ENCODE results near the gene B3GAT3. TPM values are rescaled to one million over a fixed set of nuclear protein-coding genes. Genes with fewer than 3 reads are reported as not detected.
"Not testable (repeated sequence)": the region's sequence is repeated elsewhere in the genome, so short reads cannot be mapped to it uniquely, and the experiment has no call there.

Gene B3GAT3
- total and polyA plus RNA-seq, 8 donors = 5.2 to 50.8 (median 19.7) TPM

DNA sequence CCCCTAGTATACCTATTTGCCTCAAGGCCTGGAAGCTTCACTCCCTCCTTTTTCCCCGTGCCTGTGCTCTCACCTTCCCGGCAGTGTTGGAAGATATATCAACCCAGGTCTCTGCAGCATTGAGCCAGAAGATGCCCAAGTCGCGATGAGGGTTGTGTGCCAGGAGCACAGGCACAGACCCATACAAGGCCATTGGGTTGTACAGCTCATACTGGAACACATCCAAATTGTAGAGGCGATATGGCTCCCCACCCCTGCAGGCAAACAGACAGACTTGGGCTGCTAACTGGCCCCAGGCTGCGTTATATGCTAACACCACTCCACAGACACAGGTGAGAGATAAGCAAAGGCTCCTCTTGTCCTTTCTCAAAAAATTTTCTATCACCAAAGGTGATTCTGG is 10.7 kb upstream of the B3GAT3 start:
- no peaks in the 10 kb centered on the region for H3K9me3 ChIP-seq
- H3K36me3 ChIP-seq = peaks cover 74 to 100% (median 100%) of the 10 kb centered on the region in 4 donors
- peaks cover 6 to 12% (median 10%) of the 10 kb centered on the region in 4 donors for H3K4me1 ChIP-seq
- H3K27me3 ChIP-seq = no peaks in the 10 kb centered on the region
- intact Hi-C loops (cut with DNase I; ENCODE audit: low total_unique reads) = no loop called here
- DNase-seq = no peak
- TF ChIP-seq POLR2A (IDR thresholded peaks at IDR 0.05) = no peak
- no peak for TF ChIP-seq POLR2AphosphoS5 (IDR thresholded peaks at IDR 0.05)
- no peak for TF ChIP-seq CTCF (IDR thresholded peaks at IDR 0.05)
- no peak for TF ChIP-seq EP300 (IDR thresholded peaks at IDR 0.05)
- no peak overlapping the region for H3K4me3 ChIP-seq
- 46 to 69% (median 53%) methylated on average over 6 of the region's 6 CpGs for WGBS, 5 donors
- H3K27ac ChIP-seq = peak overlapping the region in 1 of 5 donors; percentile 7

DNA sequence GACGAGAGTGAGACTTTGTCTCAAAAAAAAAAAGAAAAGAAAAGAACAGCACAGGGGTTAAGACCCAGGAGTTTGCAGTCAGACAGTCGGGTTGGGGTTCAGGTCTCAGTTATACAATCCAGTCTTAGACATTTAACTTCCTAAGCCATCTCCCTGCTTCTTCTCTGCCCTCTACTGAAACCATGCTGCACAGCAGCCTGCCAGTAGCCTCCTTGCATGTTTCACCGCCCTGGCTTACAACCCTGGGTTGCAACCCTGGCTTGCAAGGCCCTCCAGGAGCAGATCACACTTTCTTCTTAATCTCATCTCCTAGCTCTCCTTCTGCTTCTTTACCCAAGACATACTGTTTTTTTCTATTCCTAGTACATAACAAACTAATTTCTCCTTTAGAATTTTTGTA is 5.9 kb upstream of the B3GAT3 start:
- Histone ChIP-seq H3K4me3 (no peak overlapping the region), H3K27ac (no peak overlapping the region), H3K4me1 (peaks cover under 1 to 7% (median 3%) of the 10 kb centered on the region in 4 donors), H3K36me3 (peaks cover 76 to 84% (median 81%) of the 10 kb centered on the region in 4 donors), H3K9me3 (no peaks in the 10 kb centered on the region), H3K27me3 (no peaks in the 10 kb centered on the region)
- 77 to 94% (median 83%) methylated on average over 3 of the region's 3 CpGs for WGBS, 5 donors
- no peak for DNase-seq
- intact Hi-C loops (cut with DNase I; ENCODE audit: low total_unique reads) = no loop called here
- no peak for TF ChIP-seq EP300 (IDR thresholded peaks at IDR 0.05)
- no peak for TF ChIP-seq POLR2AphosphoS5 (IDR thresholded peaks at IDR 0.05)
- TF ChIP-seq CTCF (IDR thresholded peaks at IDR 0.05) = no peak
- TF ChIP-seq POLR2A (IDR thresholded peaks at IDR 0.05) = no peak

GRCh38 chr11:62622476-62623089 is 797 bp upstream of the B3GAT3 start:
- Histone ChIP-seq H3K27me3 (no peaks in the 10 kb centered on the region), H3K4me3 (peak overlapping the region; percentile 68 to 82 (median 76)), H3K9me3 (no peaks in the 10 kb centered on the region), H3K27ac (peak overlapping the region; percentile 71 to 94 (median 93)), H3K36me3 (peaks cover 27 to 43% (median 31%) of the 10 kb centered on the region in 4 donors), H3K4me1 (peaks cover 17 to 23% (median 20%) of the 10 kb centered on the region in 4 donors)
- DNase-seq = no peak
- 85 to 91% (median 88%) methylated on average over 7 of the region's 7 CpGs for WGBS, 5 donors
- TF ChIP-seq CTCF (IDR thresholded peaks at IDR 0.05) (no peak), EP300 (IDR thresholded peaks at IDR 0.05) (no peak), POLR2AphosphoS5 (IDR thresholded peaks at IDR 0.05) (no peak), POLR2A (IDR thresholded peaks at IDR 0.05) (no peak)
- intact Hi-C loops (cut with DNase I; ENCODE audit: low total_unique reads) = no loop called here

DNA sequence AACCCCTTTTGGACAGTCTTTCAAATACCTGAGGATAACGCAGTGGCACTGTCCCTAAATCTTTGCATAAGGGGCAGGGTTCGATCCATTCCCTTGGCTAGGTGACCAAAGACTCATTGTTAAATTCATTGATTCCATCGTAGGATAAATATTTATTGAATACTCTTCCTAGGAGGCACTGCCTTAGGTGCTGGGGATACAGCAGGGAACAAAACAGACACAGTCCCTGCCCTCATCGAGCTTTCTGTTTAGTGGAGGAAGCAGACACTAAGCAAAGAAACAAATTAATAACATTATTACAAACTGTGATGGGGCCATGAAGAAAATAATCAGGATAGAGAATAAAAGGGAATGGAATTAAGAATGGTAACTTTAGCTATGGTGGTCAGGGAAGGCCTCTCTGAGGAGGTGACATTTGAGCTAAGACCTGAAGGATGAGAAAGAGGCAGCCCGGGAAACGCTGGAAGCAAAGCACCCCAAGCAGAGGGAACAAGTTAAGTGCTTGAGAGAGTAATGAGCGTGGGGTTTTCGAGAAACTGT is 689 bp downstream of the B3GAT3 start:
- WGBS, 5 donors = 20 to 23% (median 22%) methylated on average over 8 of the region's 8 CpGs

GRCh38 chr11:62616957-62617356 is 4.8 kb downstream of the B3GAT3 start:
- DNase-seq; H3K27me3 ChIP-seq; H3K27ac ChIP-seq; intact Hi-C loops (cut with DNase I; ENCODE audit: low total_unique reads); H3K4me3 ChIP-seq; H3K9me3 ChIP-seq: not testable (repeated sequence)
- Histone ChIP-seq H3K4me1 (peaks cover 20 to 36% (median 28%) of the 10 kb centered on the region in 4 donors), H3K36me3 (peaks cover 0 to 43% (median 30%) of the 10 kb centered on the region in 4 donors)
- 89 to 97% (median 94%) methylated on average over 10 to 14 of the region's 14 CpGs for WGBS, 5 donors

More for the DNA sequence above, 689 bp downstream of the B3GAT3 start:
- TF ChIP-seq EP300 (IDR thresholded peaks at IDR 0.05) (no peak), POLR2AphosphoS5 (IDR thresholded peaks at IDR 0.05) (no peak), POLR2A (IDR thresholded peaks at IDR 0.05) (no peak), CTCF (IDR thresholded peaks at IDR 0.05) (no peak)
- H3K4me3 ChIP-seq = peak overlapping the region; percentile 68 to 82 (median 76)
- peak overlapping the region; percentile 71 to 94 (median 93) for H3K27ac ChIP-seq
- H3K4me1 ChIP-seq = peaks cover 17 to 23% (median 20%) of the 10 kb centered on the region in 4 donors
- H3K36me3 ChIP-seq = peaks cover 12 to 43% (median 31%) of the 10 kb centered on the region in 4 donors
- H3K27me3 ChIP-seq = no peaks in the 10 kb centered on the region
- intact Hi-C loops (cut with DNase I; ENCODE audit: low total_unique reads) = no loop called here
- no peak for DNase-seq
- no peaks in the 10 kb centered on the region for H3K9me3 ChIP-seq
